Esophagus squamous epithelium (tissue), 5 donors: ENCODE data around the gene ARHGAP11A. TPM values are rescaled to one million over a fixed set of nuclear protein-coding genes. Genes with fewer than 3 reads are reported as not detected.

ENCODE experiments used
- DNase-seq: peaks from one replicate; lab custom pipeline; 2025; lab: John Stamatoyannopoulos, UW
- H3K27ac ChIP-seq, 4 donors: fragments of 200-600 bp; sonication (generic); one replicate each; pipeline ENCODE4 v1.5.1; 2016 to 2019; ENCODE audit warnings: mild to moderate bottlenecking in 1 of 4
- H3K27me3 ChIP-seq, 4 donors: fragments of 200-600 bp; sonication (generic); 1 replicate in 3 of 4; 2 replicates in 1 of 4; pipeline versions ENCODE4 v1.5.1 to v1.6.0; 2017 to 2021; ENCODE audit warnings: antibody characterized with exemption in 1 of 4
- H3K36me3 ChIP-seq, 3 donors: fragments of 200-600 bp; sonication (generic); one replicate each; pipeline ENCODE4 v1.5.1; 2016 to 2019
- H3K4me1 ChIP-seq, 3 donors: fragments of 200-600 bp; sonication (generic); one replicate each; pipeline ENCODE4 v1.5.1; 2017 to 2019
- H3K4me3 ChIP-seq, 4 donors: fragments of 200-600 bp; sonication (generic); 1 replicate in 3 of 4; 2 replicates in 1 of 4; pipeline ENCODE4 v1.5.1; 2016 to 2019; ENCODE audit warnings: mild to moderate bottlenecking in 2 of 4, moderate library complexity in 1 of 4
- H3K9me3 ChIP-seq, 3 donors: fragments of 200-600 bp; sonication (generic); one replicate each; pipeline ENCODE4 v1.5.1; 2016 to 2019
- CTCF ChIP-seq, 6 experiments: fragments of 450-650 bp in 4 of 6; fragments of 200-600 bp in 2 of 6; sonication (generic) in 2 of 6; IDR thresholded peaks; one replicate each; pipeline ENCODE4 v1.5.1; 2016 to 2019; ENCODE audit warnings: antibody characterized with exemption in 6 of 6, mild to moderate bottlenecking in 4 of 6, moderate library complexity in 4 of 6
- POLR2A ChIP-seq, 4 donors: fragments of 450-650 bp; IDR thresholded peaks; one replicate each; pipeline ENCODE4 v1.6.1; 2017; ENCODE audit warnings: antibody characterized with exemption in 4 of 4, mild to moderate bottlenecking in 4 of 4, moderate library complexity in 3 of 4
- WGBS, 2 donors: methylation state at CpG; one replicate each; pipeline ENCODE4 v1.1.5; 2018; 5-methylcytosine and 5-hydroxymethylcytosine counted together
- intact Hi-C: fragments of 100-400 bp; cut with DNase I; formaldehyde crosslinking; loops from one replicate; pipeline ENCODE4 v1.15.0; 2022
- total RNA-seq, 4 donors: library from RNA; depleted of rRNA; stranded (reverse); fragments of >200 nt; gene quantifications; one replicate each; pipeline ENCODE4 v1.1.0, GENCODE V29; 2016
- donor health status: DM: yes; HTN: yes; CAD: no.

The ARHGAP11A gene
- total RNA-seq, 4 donors from 2014 or later: 4.7 to 17.4 (median 8.1) TPM

- no peak for TF ChIP-seq CTCF (IDR thresholded peaks at IDR 0.05)
- no peak for TF ChIP-seq POLR2A (IDR thresholded peaks at IDR 0.05)
- Histone ChIP-seq H3K9me3 (no peaks in the 10 kb centered on the region), H3K4me1 (peaks cover 6 to 39% (median 17%) of the 10 kb centered on the region in 3 donors), H3K4me3 (no peak overlapping the region), H3K36me3 (no peaks in the 10 kb centered on the region), H3K27ac (peak overlapping the region in 1 of 4 donors; percentile 27), H3K27me3 (no peaks in the 10 kb centered on the region)
- no peak for DNase-seq
- 78 to 85% methylated on average over 2 of the region's 2 CpGs for WGBS, 2 donors
- intact Hi-C loops: no loop called here
Measured at GRCh38 chr15:32674681-32675080, 59.4 kb downstream of the ARHGAP11A start.

GRCh38 chr15:32675466-32675865 lies 60.2 kb downstream of the ARHGAP11A start:
- TF ChIP-seq POLR2A (IDR thresholded peaks at IDR 0.05): no peak
- Histone ChIP-seq H3K4me1 (peaks cover 6 to 33% (median 17%) of the 10 kb centered on the region in 3 donors), H3K27me3 (no peaks in the 10 kb centered on the region), H3K36me3 (no peaks in the 10 kb centered on the region), H3K27ac (peak overlapping the region in 3 of 4 donors; percentile 5 to 19 (median 19)), H3K4me3 (no peak overlapping the region), H3K9me3 (no peaks in the 10 kb centered on the region)
- WGBS, 2 donors: 55 to 59% methylated on average over 6 of the region's 6 CpGs
- intact Hi-C loops: no loop called here
- DNase-seq: no peak

- H3K27me3 ChIP-seq: no peaks in the 10 kb centered on the region
- WGBS, 2 donors: 35 to 53% methylated on average over 2 of the region's 2 CpGs
- H3K4me3 ChIP-seq: no peak overlapping the region
- peaks cover 6 to 33% (median 17%) of the 10 kb centered on the region in 3 donors for H3K4me1 ChIP-seq
- TF ChIP-seq POLR2A (IDR thresholded peaks at IDR 0.05): no peak
- no peak for TF ChIP-seq CTCF (IDR thresholded peaks at IDR 0.05)
- peak overlapping the region in 2 of 4 donors; percentile 19 to 34 for H3K27ac ChIP-seq
- H3K9me3 ChIP-seq: no peaks in the 10 kb centered on the region
- no peaks in the 10 kb centered on the region for H3K36me3 ChIP-seq
- intact Hi-C loops: no loop called here
- no peak for DNase-seq
Measured at GRCh38 chr15:32676169-32676568, 60.9 kb downstream of the ARHGAP11A start.

- Histone ChIP-seq H3K4me3 (no peak overlapping the region), H3K36me3 (no peaks in the 10 kb centered on the region), H3K9me3 (no peaks in the 10 kb centered on the region), H3K27me3 (no peaks in the 10 kb centered on the region), H3K27ac (peak overlapping the region in 3 of 4 donors; percentile 1 to 42 (median 8)), H3K4me1 (peaks cover 6 to 33% (median 17%) of the 10 kb centered on the region in 3 donors)
- intact Hi-C loops: no loop called here
- no peak for DNase-seq
- no peak for TF ChIP-seq CTCF (IDR thresholded peaks at IDR 0.05)
- no peak for TF ChIP-seq POLR2A (IDR thresholded peaks at IDR 0.05)
- WGBS, 2 donors: 58 to 59% methylated on average over 5 of the region's 5 CpGs
Measured at GRCh38 chr15:32677238-32677750, 62.0 kb downstream of the ARHGAP11A start.

- Histone ChIP-seq H3K9me3 (no peaks in the 10 kb centered on the region), H3K4me1 (peaks cover 6 to 39% (median 17%) of the 10 kb centered on the region in 3 donors), H3K27me3 (no peaks in the 10 kb centered on the region), H3K36me3 (no peaks in the 10 kb centered on the region), H3K4me3 (no peak overlapping the region), H3K27ac (no peak overlapping the region)
- no peak for DNase-seq
- 82 to 98% methylated on average over 4 of the region's 4 CpGs for WGBS, 2 donors
- TF ChIP-seq POLR2A (IDR thresholded peaks at IDR 0.05) (no peak), CTCF (IDR thresholded peaks at IDR 0.05) (no peak)
- intact Hi-C loops: no loop called here
Measured at GRCh38 chr15:32679298-32679690, 64.0 kb downstream of the ARHGAP11A start.
